ENCODE data around the gene MRPS6.

- TF ChIP-seq, protein P1, sequence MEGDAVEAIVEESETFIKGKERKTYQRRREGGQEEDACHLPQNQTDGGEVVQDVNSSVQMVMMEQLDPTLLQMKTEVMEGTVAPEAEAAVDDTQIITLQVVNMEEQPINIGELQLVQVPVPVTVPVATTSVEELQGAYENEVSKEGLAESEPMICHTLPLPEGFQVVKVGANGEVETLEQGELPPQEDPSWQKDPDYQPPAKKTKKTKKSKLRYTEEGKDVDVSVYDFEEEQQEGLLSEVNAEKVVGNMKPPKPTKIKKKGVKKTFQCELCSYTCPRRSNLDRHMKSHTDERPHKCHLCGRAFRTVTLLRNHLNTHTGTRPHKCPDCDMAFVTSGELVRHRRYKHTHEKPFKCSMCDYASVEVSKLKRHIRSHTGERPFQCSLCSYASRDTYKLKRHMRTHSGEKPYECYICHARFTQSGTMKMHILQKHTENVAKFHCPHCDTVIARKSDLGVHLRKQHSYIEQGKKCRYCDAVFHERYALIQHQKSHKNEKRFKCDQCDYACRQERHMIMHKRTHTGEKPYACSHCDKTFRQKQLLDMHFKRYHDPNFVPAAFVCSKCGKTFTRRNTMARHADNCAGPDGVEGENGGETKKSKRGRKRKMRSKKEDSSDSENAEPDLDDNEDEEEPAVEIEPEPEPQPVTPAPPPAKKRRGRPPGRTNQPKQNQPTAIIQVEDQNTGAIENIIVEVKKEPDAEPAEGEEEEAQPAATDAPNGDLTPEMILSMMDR (IDR thresholded peaks at IDR 0.05): no peak
- TF ChIP-seq TCF7L2 (IDR thresholded peaks at IDR 0.05; ENCODE audit: low read depth, low read length): no peak
These were observed 53.3 kb downstream of the MRPS6 start for GRCh38 chr21:34126691-34127090.
